ENCODE data around the gene DPYSL5. TPM values are rescaled to one million over a fixed set of nuclear protein-coding genes. Genes with fewer than 3 reads are reported as not detected.

DPYSL5 gene
- total and polyA plus RNA-seq, 2 experiments from 2014 or later: 0.21 to 0.63 TPM

DNA sequence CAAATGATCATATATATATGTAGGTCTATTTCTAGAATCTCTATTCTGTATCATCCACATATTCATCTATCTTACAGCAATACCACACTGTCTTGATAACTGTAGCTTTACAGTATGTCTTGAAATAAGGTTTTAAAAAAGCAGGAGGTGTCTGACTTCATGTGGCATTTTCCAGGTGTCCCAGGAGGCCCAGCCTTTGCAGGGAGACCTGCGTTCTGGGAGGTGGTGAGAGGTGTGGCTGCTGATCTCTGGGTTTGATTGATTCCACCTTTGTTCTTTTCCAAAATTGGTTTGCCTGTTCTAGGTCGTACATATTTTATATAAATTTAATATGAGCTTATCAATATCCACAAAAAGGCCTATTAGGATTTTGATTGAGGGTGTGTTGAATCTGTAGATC, 26.6 kb downstream of the DPYSL5 start:
- Histone ChIP-seq H4K20me1 (ENCODE audit: insufficient read depth, poor library complexity, severe bottlenecking) (no peaks in the 10 kb centered on the region), H3K36me3 (replicated peaks; ENCODE audit: insufficient read depth, low read depth) (no peaks in the 10 kb centered on the region), H3K27me3 (no peaks in the 10 kb centered on the region), H3K79me2 (no peaks in the 10 kb centered on the region), H3K9me2 (replicated peaks; ENCODE audit: insufficient read depth) (no peaks in the 10 kb centered on the region), H3K9me3 (ENCODE audit: low read depth) (no peaks in the 10 kb centered on the region), H3K27ac (no peak overlapping the region), H3K4me2 (no peak overlapping the region), H2AFZ (no peak overlapping the region), H3K4me3 (no peak overlapping the region), H3K4me1 (ENCODE audit: insufficient read depth) (no peaks in the 10 kb centered on the region)
- 74% methylated on average over 2 of the region's 2 CpGs for WGBS (ENCODE audit: low lambda C conversion rate, missing lambda C conversion rate)
- no peak for DNase-seq (ENCODE audit: low spot score)
- TF ChIP-seq EZH2 (IDR thresholded peaks at IDR 0.05; ENCODE audit: borderline replicate concordance) (no peak), EZH2phosphoT487 (IDR thresholded peaks at IDR 0.05; ENCODE audit: low read depth, severe bottlenecking, unreplicated experiment) (no peak), CTCF (IDR thresholded peaks at IDR 0.05; ENCODE audit: poor library complexity) (no peak)

GRCh38 chr2:26875065-26875634, 27.2 kb downstream of the DPYSL5 start:
- no peaks in the 10 kb centered on the region for H3K27me3 ChIP-seq
- no peak overlapping the region for H2AFZ ChIP-seq
- H3K4me3 ChIP-seq: no peak overlapping the region
- no peaks in the 10 kb centered on the region for H3K9me2 ChIP-seq (replicated peaks; ENCODE audit: insufficient read depth)
- no peaks in the 10 kb centered on the region for H3K4me1 ChIP-seq (ENCODE audit: insufficient read depth)
- no peak overlapping the region for H3K4me2 ChIP-seq
- H3K27ac ChIP-seq: no peak overlapping the region
- TF ChIP-seq EZH2 (IDR thresholded peaks at IDR 0.05; ENCODE audit: borderline replicate concordance) (no peak), CTCF (IDR thresholded peaks at IDR 0.05; ENCODE audit: poor library complexity) (no peak), EZH2phosphoT487 (IDR thresholded peaks at IDR 0.05; ENCODE audit: low read depth, severe bottlenecking, unreplicated experiment) (no peak)
- no peaks in the 10 kb centered on the region for H4K20me1 ChIP-seq (ENCODE audit: insufficient read depth, poor library complexity, severe bottlenecking)
- no peak for DNase-seq (ENCODE audit: low spot score)
- H3K79me2 ChIP-seq: no peaks in the 10 kb centered on the region
- H3K9me3 ChIP-seq (ENCODE audit: low read depth): no peaks in the 10 kb centered on the region
- no peaks in the 10 kb centered on the region for H3K36me3 ChIP-seq (replicated peaks; ENCODE audit: insufficient read depth, low read depth)
- WGBS (ENCODE audit: low lambda C conversion rate, missing lambda C conversion rate): 95% methylated on average over 4 of the region's 4 CpGs

GRCh38 chr2:26875808-26876207, 27.9 kb downstream of the DPYSL5 start:
- H3K4me2 ChIP-seq: no peak overlapping the region
- WGBS (ENCODE audit: low lambda C conversion rate, missing lambda C conversion rate): 85% methylated on average over 3 of the region's 3 CpGs

More at GRCh38 chr2:26875808-26876207, 27.9 kb downstream of the DPYSL5 start:
- H3K36me3 ChIP-seq (replicated peaks; ENCODE audit: insufficient read depth, low read depth): no peaks in the 10 kb centered on the region
- no peaks in the 10 kb centered on the region for H3K9me2 ChIP-seq (replicated peaks; ENCODE audit: insufficient read depth)
- H4K20me1 ChIP-seq (ENCODE audit: insufficient read depth, poor library complexity, severe bottlenecking): no peaks in the 10 kb centered on the region
- H3K4me3 ChIP-seq: no peak overlapping the region
- H3K27me3 ChIP-seq: no peaks in the 10 kb centered on the region
- no peak overlapping the region for H3K27ac ChIP-seq
- no peak overlapping the region for H2AFZ ChIP-seq
- no peaks in the 10 kb centered on the region for H3K9me3 ChIP-seq (ENCODE audit: low read depth)
- no peaks in the 10 kb centered on the region for H3K4me1 ChIP-seq (ENCODE audit: insufficient read depth)
- H3K79me2 ChIP-seq: no peaks in the 10 kb centered on the region
- DNase-seq (ENCODE audit: low spot score): no peak
- TF ChIP-seq EZH2 (IDR thresholded peaks at IDR 0.05; ENCODE audit: borderline replicate concordance): no peak
- TF ChIP-seq CTCF (IDR thresholded peaks at IDR 0.05; ENCODE audit: poor library complexity): no peak
- TF ChIP-seq EZH2phosphoT487 (IDR thresholded peaks at IDR 0.05; ENCODE audit: low read depth, severe bottlenecking, unreplicated experiment): no peak
